ENCODE results near the gene TRERF1. TPM values are rescaled to one million over a fixed set of nuclear protein-coding genes. Genes with fewer than 3 reads are reported as not detected.

The TRERF1 gene
- total and polyA plus RNA-seq, 2 of the 8 experiments (the other 6 are each of a cell fraction or from before 2014, with no cell fraction given) = 10.8 to 21.5 TPM

DNA sequence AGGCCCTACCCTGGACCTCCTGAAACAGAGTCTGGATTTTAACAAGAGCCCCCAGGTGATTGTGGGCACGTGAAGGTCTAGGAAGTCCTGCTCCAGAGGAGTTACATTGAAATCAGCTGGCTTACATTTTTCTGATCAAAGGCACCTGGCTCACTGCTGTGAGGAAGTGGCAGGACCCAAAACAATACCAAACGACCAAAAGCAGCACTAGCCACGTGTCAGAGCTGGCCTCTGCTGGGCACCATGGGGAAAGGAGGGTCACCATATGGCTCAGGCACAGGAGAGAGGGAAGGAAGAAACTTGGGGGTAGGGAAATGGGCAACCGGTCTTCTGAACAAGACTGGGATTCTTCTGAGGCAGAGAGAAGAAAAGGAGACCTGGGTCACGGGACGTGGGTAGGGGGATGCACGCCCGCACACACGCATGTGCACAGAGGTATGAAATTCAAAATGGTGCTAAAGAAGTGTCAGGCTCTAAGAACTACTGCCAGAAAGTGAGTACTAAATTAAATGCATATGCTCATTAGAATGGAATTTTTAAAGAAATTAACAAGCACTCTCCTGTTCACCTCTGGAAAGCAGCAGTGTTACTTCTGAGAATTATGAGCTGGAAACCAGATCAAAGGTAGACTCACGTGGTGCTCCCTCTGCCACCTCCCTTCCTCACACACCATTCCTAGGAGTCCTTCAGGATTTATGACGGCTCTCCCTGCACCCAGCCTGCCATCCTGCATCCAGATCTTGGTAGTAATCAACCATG is 113.6 kb downstream of the TRERF1 start:
- Histone ChIP-seq H3K79me1 (ENCODE audit: low read depth, low read length) (peaks cover 23% of the 10 kb centered on the region), H3K27me3 (replicated peaks in 1 of 4; ENCODE audit: control insufficient read depth in 3 of 4, extremely low read depth in 1 of 4, insufficient read depth in 3 of 4, low read length in 3 of 4) (no peaks in the 10 kb centered on the region), H2BK12ac (ENCODE audit: low read depth, low read length) (no peak overlapping the region), H3K36me3 (ENCODE audit: control insufficient read depth in 2 of 4, insufficient read depth in 4 of 4, low read length in 3 of 4) (0 out of 8 replicates have a peak, but pooled peaks cover 0 to 4% (median 0%) of the 10 kb centered on the region in 4 experiments), H3K18ac (ENCODE audit: extremely low read depth, low read length) (no peak overlapping the region), H2AFZ (ENCODE audit: low read length) (no peak overlapping the region), H4K20me1 (replicated peaks in 1 of 2; ENCODE audit: control insufficient read depth in 1 of 2, insufficient read depth in 2 of 2, low read length in 2 of 2) (peaks cover 2 to 10% of the 10 kb centered on the region in 2 experiments), H4K5ac (ENCODE audit: insufficient read length, low read depth, low read length) (no peak overlapping the region), H3K4me1 (replicated peaks in 1 of 4; ENCODE audit: control insufficient read depth in 3 of 4, insufficient read depth in 4 of 4, low read length in 3 of 4) (peaks cover 0 to 4% (median 1%) of the 10 kb centered on the region in 4 experiments; a peak in 2 of 7 replicates), H4K91ac (replicated peaks; ENCODE audit: insufficient read length, low read length) (no peak overlapping the region), H3K23me2 (ENCODE audit: low read depth, low read length) (no peaks in the 10 kb centered on the region), H2BK120ac (replicated peaks; ENCODE audit: low read depth, low read length) (no peak overlapping the region), H2BK5ac (ENCODE audit: low read depth, low read length) (no peak overlapping the region; the same call in 1 of the 2 replicates), H3K4me2 (ENCODE audit: insufficient read depth in 1 of 2, low read depth in 2 of 2, low read length in 2 of 2) (no peak overlapping the region), H3K27ac (ENCODE audit: low read depth, low read length) (no peak overlapping the region), H3K9ac (replicated peaks in 1 of 4; ENCODE audit: extremely low read depth in 1 of 4, low read depth in 3 of 4, low read length in 3 of 4) (no peak overlapping the region), H3K4ac (replicated peaks; ENCODE audit: insufficient read length, low read depth, low read length) (no peak overlapping the region), H3K14ac (ENCODE audit: insufficient read length) (no peak overlapping the region), H2BK15ac (ENCODE audit: low read length) (no peak overlapping the region), H2AK5ac (ENCODE audit: low read depth, low read length) (no peak overlapping the region), H4K8ac (ENCODE audit: extremely low read depth, insufficient read depth, low read length) (no peak overlapping the region), H3K79me2 (ENCODE audit: control insufficient read depth in 1 of 2, insufficient read depth in 2 of 2, low read length in 2 of 2) (peaks cover 0 to 57% of the 10 kb centered on the region in 2 experiments; a peak in 2 of 4 replicates), H3K56ac (replicated peaks; ENCODE audit: insufficient read length, low read depth, low read length) (no peak overlapping the region), H3K23ac (ENCODE audit: insufficient read length) (no peak overlapping the region), H2BK20ac (ENCODE audit: low read length) (no peak overlapping the region), H3K4me3 (ENCODE audit: extremely low read depth in 1 of 4, insufficient read depth in 2 of 4, low read depth in 3 of 4, low read length in 4 of 4) (no peak overlapping the region), H3K9me3 (ENCODE audit: insufficient read depth in 2 of 2, low read depth in 1 of 2, low read length in 1 of 2) (no peaks in the 10 kb centered on the region)
- TF ChIP-seq MAFK (IDR thresholded peaks at IDR 0.05; ENCODE audit: low read depth, low read length) (no peak), ASH2L (IDR thresholded peaks at IDR 0.05; ENCODE audit: low read length) (no peak), SIN3A (conservative IDR thresholded peaks at IDR 0.05 in 1 of 2, IDR thresholded peaks at IDR 0.05 in 1 of 2; ENCODE audit: low read depth in 1 of 2, low read length in 2 of 2) (no peak), SRF (IDR thresholded peaks at IDR 0.05; ENCODE audit: low read depth, low read length) (no peak), CTBP2 (IDR thresholded peaks at IDR 0.05; ENCODE audit: borderline replicate concordance, insufficient read depth, insufficient read length, low read length) (no peak)
- TF ChIP-seq, protein P1, sequence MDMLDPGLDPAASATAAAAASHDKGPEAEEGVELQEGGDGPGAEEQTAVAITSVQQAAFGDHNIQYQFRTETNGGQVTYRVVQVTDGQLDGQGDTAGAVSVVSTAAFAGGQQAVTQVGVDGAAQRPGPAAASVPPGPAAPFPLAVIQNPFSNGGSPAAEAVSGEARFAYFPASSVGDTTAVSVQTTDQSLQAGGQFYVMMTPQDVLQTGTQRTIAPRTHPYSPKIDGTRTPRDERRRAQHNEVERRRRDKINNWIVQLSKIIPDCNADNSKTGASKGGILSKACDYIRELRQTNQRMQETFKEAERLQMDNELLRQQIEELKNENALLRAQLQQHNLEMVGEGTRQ (IDR thresholded peaks at IDR 0.05; ENCODE audit: low read length) = no peak
- TF ChIP-seq, protein P2, sequence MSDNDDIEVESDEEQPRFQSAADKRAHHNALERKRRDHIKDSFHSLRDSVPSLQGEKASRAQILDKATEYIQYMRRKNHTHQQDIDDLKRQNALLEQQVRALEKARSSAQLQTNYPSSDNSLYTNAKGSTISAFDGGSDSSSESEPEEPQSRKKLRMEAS (IDR thresholded peaks at IDR 0.05) = no peak
- 84% methylated on average over 11 of the region's 11 CpGs; no CpG with 5 or more reads in 1 of the 2 experiments for WGBS, 2 experiments (ENCODE audit: extremely low coverage in 1 of 2, insufficient coverage in 1 of 2, insufficient read length in 1 of 2, insufficient replicate concordance in 2 of 2, low coverage in 1 of 2, low lambda C conversion rate in 2 of 2, missing lambda C conversion rate in 1 of 2)
- ChIA-PET CTCF (ENCODE audit: partially characterized antibody) (interaction anchor here (0.6 to 1.7 kb wide), 12 partner anchors 7 to 556 kb away, joined by 3 to 4 read pairs (median 3); no protein-coding TSS in a partner anchor), POLR2A (ENCODE audit: partially characterized antibody) (interaction anchor here (0.7 kb wide), 1 partner anchor 931 kb away, joined by 3 read pairs; no protein-coding TSS in a partner anchor)
- FAIRE-seq (no peak), DNase-seq (ENCODE audit: low read depth in 1 of 2, low spot score in 2 of 2) (no peak)

Data from H1 (cell line).